Osteoblast (primary cell): ENCODE results near the gene DGKI. TPM values are rescaled to one million over a fixed set of nuclear protein-coding genes. Genes with fewer than 3 reads are reported as not detected.
A peak's percentile ranks its signal among the peaks of the same experiment; 100 is the strongest.

Source experiments
- DNase-seq: peaks from one replicate; pipeline ENCODE4 v3.0.0; 2011; ENCODE audit warnings: low spot score, mixed read lengths; ENCODE audit not compliant: insufficient read length; ENCODE audit errors: missing footprints
- H2AFZ ChIP-seq: 2 replicates; pipeline ENCODE4 v1.6.0; 2011; ENCODE audit warnings: mild to moderate bottlenecking, low read length
- H3K27ac ChIP-seq: 2 replicates; pipeline ENCODE4 v1.5.1; 2011; ENCODE audit warnings: mild to moderate bottlenecking, low read depth, low read length, moderate library complexity
- H3K27me3 ChIP-seq: 2 replicates; pipeline ENCODE4 v1.6.0; 2012; ENCODE audit warnings: mild to moderate bottlenecking, control low read depth, inconsistent platforms, low read length, moderate library complexity; ENCODE audit not compliant: insufficient read depth
- H3K36me3 ChIP-seq: 2 replicates; pipeline ENCODE4 v1.5.1; 2011; ENCODE audit warnings: mild to moderate bottlenecking, low read length, control low read depth, moderate library complexity; ENCODE audit not compliant: insufficient read depth
- H3K4me1 ChIP-seq: 2 replicates; pipeline ENCODE4 v1.5.1; 2011; ENCODE audit warnings: mild to moderate bottlenecking, low read length, control low read depth, moderate library complexity; ENCODE audit not compliant: insufficient read depth
- H3K4me2 ChIP-seq: 2 replicates; pipeline ENCODE4 v1.6.0; 2011; ENCODE audit warnings: mild to moderate bottlenecking, low read length; ENCODE audit not compliant: insufficient read depth
- H3K4me3 ChIP-seq: fragments of 200-600 bp; sonication (generic); 3 replicates; pipeline ENCODE4 v1.5.1; 2012; ENCODE audit warnings: mild to moderate bottlenecking, low read length, inconsistent platforms; ENCODE audit not compliant: insufficient read depth
- H3K79me2 ChIP-seq: 2 replicates; pipeline ENCODE4 v1.6.0; 2012; ENCODE audit warnings: mild to moderate bottlenecking, low read length, control low read depth, inconsistent platforms; ENCODE audit not compliant: insufficient read depth
- H3K9me3 ChIP-seq: 2 replicates; pipeline ENCODE4 v1.5.1; 2011; ENCODE audit warnings: low read depth, low read length, control low read depth
- H4K20me1 ChIP-seq: 2 replicates; pipeline ENCODE4 v1.6.0; 2012; ENCODE audit warnings: mild to moderate bottlenecking, low read length, control low read depth; ENCODE audit not compliant: insufficient read depth
- total RNA-seq: library from RNA; depleted of rRNA; stranded (reverse); fragments of >200 nt; gene quantifications from 2 replicates; pipeline ENCODE4 v1.2.3, GENCODE V29; 2012
- TF ChIP-seq, protein P1 (sequence below): IDR thresholded peaks from 2 replicates; pipeline ENCODE4 v1.5.1; 2011; ENCODE audit warnings: mild to moderate bottlenecking, low read depth, low read length, moderate library complexity; ENCODE audit errors: extremely low read depth

DGKI gene
- total RNA-seq, 1 donor = 19.2 TPM

DNA sequence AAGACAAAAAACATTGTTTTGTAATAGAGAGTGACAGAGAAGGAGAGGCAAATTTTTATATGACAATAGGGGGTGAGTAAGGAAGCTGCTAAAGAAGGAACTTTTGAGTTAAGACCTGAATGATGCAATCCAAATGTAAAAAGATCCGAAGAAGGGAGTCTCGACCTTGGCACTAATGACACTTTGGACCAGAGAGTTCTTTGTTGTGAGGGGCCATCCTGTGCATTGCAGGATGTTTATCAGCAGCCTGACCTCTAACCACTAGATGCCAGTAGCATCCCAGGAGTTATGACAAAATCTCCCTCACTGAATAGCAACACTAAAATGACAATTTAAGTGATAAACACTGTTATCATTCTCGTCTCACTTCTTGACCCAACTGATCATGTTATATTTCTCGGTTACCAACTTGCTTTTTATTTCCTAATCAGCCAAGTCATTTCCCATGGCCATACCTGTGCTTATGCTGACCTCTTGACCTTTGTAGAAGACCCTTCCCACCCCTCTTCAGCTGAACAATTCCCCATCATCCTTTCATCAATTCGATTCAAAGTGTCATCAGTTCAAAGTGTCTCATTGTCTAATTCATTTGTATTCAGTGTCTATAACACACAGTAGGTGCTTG is 30.0 kb downstream of the DGKI start:
- no peak overlapping the region for H3K4me2 ChIP-seq
- peaks cover 23% of the 10 kb centered on the region for H3K79me2 ChIP-seq

DNA sequence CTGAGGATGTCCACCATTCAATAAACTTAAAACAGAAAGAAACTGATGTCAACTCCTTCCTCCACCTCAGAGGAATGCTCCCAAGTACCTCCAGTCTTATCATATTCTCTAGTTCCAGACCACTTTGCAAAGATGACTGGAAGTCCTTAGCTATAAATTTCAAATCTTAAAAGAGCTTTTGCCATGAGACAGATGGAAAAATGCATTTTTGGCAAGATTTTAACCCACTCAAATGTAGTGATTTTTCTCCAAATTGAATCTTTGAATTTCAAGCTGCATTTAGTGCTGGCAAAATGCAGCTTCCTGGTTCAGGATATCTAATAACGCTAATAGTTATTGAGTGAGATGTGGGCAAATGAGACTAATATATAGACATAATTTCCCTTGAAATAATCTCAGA is 33.2 kb downstream of the DGKI start:
- peaks cover 16% of the 10 kb centered on the region for H3K79me2 ChIP-seq
- no peak overlapping the region for H2AFZ ChIP-seq
- TF ChIP-seq, protein P1, sequence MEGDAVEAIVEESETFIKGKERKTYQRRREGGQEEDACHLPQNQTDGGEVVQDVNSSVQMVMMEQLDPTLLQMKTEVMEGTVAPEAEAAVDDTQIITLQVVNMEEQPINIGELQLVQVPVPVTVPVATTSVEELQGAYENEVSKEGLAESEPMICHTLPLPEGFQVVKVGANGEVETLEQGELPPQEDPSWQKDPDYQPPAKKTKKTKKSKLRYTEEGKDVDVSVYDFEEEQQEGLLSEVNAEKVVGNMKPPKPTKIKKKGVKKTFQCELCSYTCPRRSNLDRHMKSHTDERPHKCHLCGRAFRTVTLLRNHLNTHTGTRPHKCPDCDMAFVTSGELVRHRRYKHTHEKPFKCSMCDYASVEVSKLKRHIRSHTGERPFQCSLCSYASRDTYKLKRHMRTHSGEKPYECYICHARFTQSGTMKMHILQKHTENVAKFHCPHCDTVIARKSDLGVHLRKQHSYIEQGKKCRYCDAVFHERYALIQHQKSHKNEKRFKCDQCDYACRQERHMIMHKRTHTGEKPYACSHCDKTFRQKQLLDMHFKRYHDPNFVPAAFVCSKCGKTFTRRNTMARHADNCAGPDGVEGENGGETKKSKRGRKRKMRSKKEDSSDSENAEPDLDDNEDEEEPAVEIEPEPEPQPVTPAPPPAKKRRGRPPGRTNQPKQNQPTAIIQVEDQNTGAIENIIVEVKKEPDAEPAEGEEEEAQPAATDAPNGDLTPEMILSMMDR = no peak
- H3K27ac ChIP-seq = no peak overlapping the region
- no peak overlapping the region for H3K4me3 ChIP-seq
- no peaks in the 10 kb centered on the region for H3K27me3 ChIP-seq
- H4K20me1 ChIP-seq = no peaks in the 10 kb centered on the region
- DNase-seq = no peak
- no peaks in the 10 kb centered on the region for H3K9me3 ChIP-seq
- H3K4me2 ChIP-seq = no peak overlapping the region
- peaks cover 17% of the 10 kb centered on the region for H3K4me1 ChIP-seq
- H3K36me3 ChIP-seq = no peaks in the 10 kb centered on the region

More for the DNA sequence above, 30.0 kb downstream of the DGKI start:
- TF ChIP-seq, protein P1 = peak; percentile 52
- Histone ChIP-seq H4K20me1 (no peaks in the 10 kb centered on the region), H3K4me1 (peaks cover 38% of the 10 kb centered on the region), H3K9me3 (no peaks in the 10 kb centered on the region), H3K27ac (no peak overlapping the region), H3K4me3 (no peak overlapping the region), H2AFZ (no peak overlapping the region), H3K27me3 (no peaks in the 10 kb centered on the region), H3K36me3 (no peaks in the 10 kb centered on the region)
- DNase-seq = no peak

DNA sequence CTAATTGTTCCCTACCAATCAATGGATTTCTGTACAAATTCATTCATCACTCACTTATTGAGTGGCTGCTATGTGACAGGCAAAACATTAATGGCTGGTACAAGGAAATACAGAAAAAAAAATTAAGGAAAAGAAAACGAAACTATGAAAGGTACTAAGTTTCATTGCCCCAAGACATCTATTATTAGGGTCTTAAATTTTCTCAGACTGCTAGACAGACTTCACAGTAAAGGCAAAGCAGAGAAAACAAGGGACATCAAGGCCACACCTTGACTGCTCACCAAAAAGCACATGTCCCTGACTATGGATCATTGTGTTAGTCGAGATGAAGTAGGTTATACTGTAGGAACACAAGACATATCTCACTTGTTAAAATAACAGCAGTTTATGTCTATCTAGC is 36.5 kb downstream of the DGKI start:
- Histone ChIP-seq H3K79me2 (peaks cover 14% of the 10 kb centered on the region), H3K4me2 (no peak overlapping the region), H2AFZ (no peak overlapping the region), H3K27ac (no peak overlapping the region), H3K36me3 (no peaks in the 10 kb centered on the region), H4K20me1 (no peaks in the 10 kb centered on the region), H3K4me3 (no peak overlapping the region), H3K27me3 (no peaks in the 10 kb centered on the region), H3K4me1 (no peaks in the 10 kb centered on the region), H3K9me3 (no peaks in the 10 kb centered on the region)
- TF ChIP-seq, protein P1 = no peak
- no peak for DNase-seq

DNA sequence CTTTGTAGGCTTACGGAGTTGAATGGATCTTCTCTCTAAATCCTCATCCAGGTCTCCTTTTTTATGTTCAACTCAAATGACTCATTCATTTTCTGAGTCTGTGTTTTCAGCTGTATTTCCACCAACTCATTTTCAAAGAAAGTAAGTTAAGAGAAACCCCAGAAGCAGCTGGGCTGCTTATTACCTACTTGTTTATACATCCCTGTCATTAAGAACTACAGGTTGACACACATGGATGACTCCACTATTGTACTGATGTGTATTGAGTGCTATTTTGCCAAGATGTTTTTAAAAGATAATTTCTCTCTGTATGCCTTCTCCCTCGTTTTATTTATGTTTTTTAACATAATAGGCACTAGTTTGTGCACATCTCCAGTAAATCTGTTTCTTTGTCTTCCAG is 41.9 kb downstream of the DGKI start:
- H3K4me2 ChIP-seq = no peak overlapping the region
- no peaks in the 10 kb centered on the region for H3K9me3 ChIP-seq
- H3K4me3 ChIP-seq = no peak overlapping the region
- H3K27ac ChIP-seq = peak overlapping the region; percentile 6
- TF ChIP-seq, protein P1 = no peak
- H3K79me2 ChIP-seq = peaks cover 14% of the 10 kb centered on the region
- H2AFZ ChIP-seq = no peak overlapping the region
- no peaks in the 10 kb centered on the region for H3K27me3 ChIP-seq
- DNase-seq = no peak
- H3K4me1 ChIP-seq = peaks cover 8% of the 10 kb centered on the region
- H3K36me3 ChIP-seq = peaks cover 5% of the 10 kb centered on the region
- H4K20me1 ChIP-seq = no peaks in the 10 kb centered on the region
